Prostate gland (tissue), 2 donors: ENCODE data around the gene GDPD5. TPM values are rescaled to one million over a fixed set of nuclear protein-coding genes. Genes with fewer than 3 reads are reported as not detected.

Experiments
- DNase-seq: peaks from one replicate; pipeline ENCODE4 v3.0.0-alpha.2; 2019; ENCODE audit warnings: low spot score
- H3K27ac ChIP-seq, 2 donors: fragments of 200-600 bp; sonication (generic); 2 replicates each; pipeline ENCODE4 v1.5.1; 2017 to 2019
- H3K27me3 ChIP-seq: fragments of 200-600 bp; sonication (generic); replicated peaks from 2 replicates; pipeline ENCODE4 v1.5.1; 2019; ENCODE audit not compliant: insufficient read depth
- H3K36me3 ChIP-seq, 2 donors: fragments of 200-600 bp; sonication (generic); 1 replicate in 1 of 2; 2 replicates in 1 of 2; pipeline versions ENCODE4 v1.5.1 to v1.8.1; 2017 to 2019
- H3K4me1 ChIP-seq: fragments of 200-600 bp; sonication (generic); replicated peaks from 2 replicates; pipeline ENCODE4 v1.5.1; 2019
- H3K4me3 ChIP-seq, 2 donors: fragments of 200-600 bp; sonication (generic); 2 replicates each; pipeline ENCODE4 v1.5.1; 2017 to 2019
- H3K9me3 ChIP-seq: fragments of 200-600 bp; sonication (generic); 2 replicates; pipeline ENCODE4 v1.5.1; 2017
- POLR2A ChIP-seq: fragments of 450-650 bp; IDR thresholded peaks from one replicate; pipeline ENCODE4 v1.6.1; 2016; ENCODE audit warnings: antibody characterized with exemption, mild to moderate bottlenecking
- POLR2AphosphoS5 ChIP-seq: sonication (generic); formaldehyde crosslinking; IDR thresholded peaks from one replicate; pipeline ENCODE4 v1.6.1; 2017; ENCODE audit warnings: antibody characterized with exemption
- WGBS: methylation state at CpG from one replicate; pipeline ENCODE4 v1.1.5; 2018; 5-methylcytosine and 5-hydroxymethylcytosine counted together
- intact Hi-C: fragments of 100-400 bp; cut with DNase I; formaldehyde crosslinking; loops from one replicate; pipeline ENCODE4 v1.14.2; 2022
- total RNA-seq, 2 donors: library from RNA; depleted of rRNA; stranded (reverse); fragments of >200 nt; gene quantifications; one replicate each; pipeline ENCODE4 v1.1.0, GENCODE V29; 2016
- TF ChIP-seq, protein P1 (sequence below), 4 experiments: fragments of 200-600 bp in 2 of 4; fragments of 450-650 bp in 2 of 4; sonication (generic) in 2 of 4; IDR thresholded peaks; 1 replicate in 3 of 4; 2 replicates in 1 of 4; pipeline ENCODE4 v1.5.1; 2016 to 2019; ENCODE audit warnings: antibody characterized with exemption in 4 of 4, mild to moderate bottlenecking in 2 of 4, moderate library complexity in 2 of 4

Gene GDPD5
- total RNA-seq, 2 donors from 2014 or later = 1.7 to 14.6 TPM

GRCh38 chr11:75425422-75425821, 100.3 kb downstream of the GDPD5 start:
- Histone ChIP-seq H3K4me1 (peaks cover 2% of the 10 kb centered on the region), H3K4me3 (no peak overlapping the region), H3K36me3 (no peaks in the 10 kb centered on the region), H3K27me3 (no peaks in the 10 kb centered on the region), H3K27ac (no peak overlapping the region), H3K9me3 (no peaks in the 10 kb centered on the region)
- intact Hi-C loops = no loop called here
- TF ChIP-seq POLR2A = no peak
- DNase-seq = no peak
- 78% methylated on average over 25 of the region's 29 CpGs for WGBS

GRCh38 chr11:75424396-75424795, 101.3 kb downstream of the GDPD5 start:
- Histone ChIP-seq H3K4me3 (no peak overlapping the region), H3K27me3 (no peaks in the 10 kb centered on the region), H3K36me3 (no peaks in the 10 kb centered on the region), H3K9me3 (no peaks in the 10 kb centered on the region), H3K27ac (no peak overlapping the region), H3K4me1 (no peaks in the 10 kb centered on the region)
- no peak for DNase-seq
- 100% methylated on average over 1 of the region's 1 CpG for WGBS
- intact Hi-C loops = no loop called here
- TF ChIP-seq POLR2A = no peak
- TF ChIP-seq, protein P1, sequence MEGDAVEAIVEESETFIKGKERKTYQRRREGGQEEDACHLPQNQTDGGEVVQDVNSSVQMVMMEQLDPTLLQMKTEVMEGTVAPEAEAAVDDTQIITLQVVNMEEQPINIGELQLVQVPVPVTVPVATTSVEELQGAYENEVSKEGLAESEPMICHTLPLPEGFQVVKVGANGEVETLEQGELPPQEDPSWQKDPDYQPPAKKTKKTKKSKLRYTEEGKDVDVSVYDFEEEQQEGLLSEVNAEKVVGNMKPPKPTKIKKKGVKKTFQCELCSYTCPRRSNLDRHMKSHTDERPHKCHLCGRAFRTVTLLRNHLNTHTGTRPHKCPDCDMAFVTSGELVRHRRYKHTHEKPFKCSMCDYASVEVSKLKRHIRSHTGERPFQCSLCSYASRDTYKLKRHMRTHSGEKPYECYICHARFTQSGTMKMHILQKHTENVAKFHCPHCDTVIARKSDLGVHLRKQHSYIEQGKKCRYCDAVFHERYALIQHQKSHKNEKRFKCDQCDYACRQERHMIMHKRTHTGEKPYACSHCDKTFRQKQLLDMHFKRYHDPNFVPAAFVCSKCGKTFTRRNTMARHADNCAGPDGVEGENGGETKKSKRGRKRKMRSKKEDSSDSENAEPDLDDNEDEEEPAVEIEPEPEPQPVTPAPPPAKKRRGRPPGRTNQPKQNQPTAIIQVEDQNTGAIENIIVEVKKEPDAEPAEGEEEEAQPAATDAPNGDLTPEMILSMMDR (IDR thresholded peaks at IDR 0.05) = no peak
- no peak for TF ChIP-seq POLR2AphosphoS5

DNA sequence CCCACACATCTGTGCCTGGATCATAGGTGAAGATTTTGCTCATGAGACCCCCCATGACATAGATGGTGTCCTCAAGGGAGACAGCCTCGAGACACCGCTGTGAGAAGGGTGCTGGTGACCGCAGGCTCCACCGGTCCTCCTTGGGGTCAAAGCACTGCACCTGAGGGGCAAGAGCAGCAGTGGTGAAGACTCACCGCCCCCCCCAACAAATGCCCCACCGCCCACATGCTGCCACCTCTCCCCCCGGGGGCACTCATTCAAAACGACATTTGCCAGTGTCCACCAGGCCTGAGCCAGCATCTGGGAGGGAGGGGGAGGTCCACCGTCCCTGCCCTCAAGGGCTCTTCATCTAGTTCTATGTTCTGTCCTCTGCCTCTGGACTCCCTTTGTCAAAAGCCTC, 102.0 kb downstream of the GDPD5 start:
- Histone ChIP-seq H3K4me1 (no peaks in the 10 kb centered on the region), H3K9me3 (no peaks in the 10 kb centered on the region), H3K27me3 (no peaks in the 10 kb centered on the region), H3K4me3 (no peak overlapping the region), H3K36me3 (no peaks in the 10 kb centered on the region), H3K27ac (no peak overlapping the region)
- WGBS = 84% methylated on average over 9 of the region's 9 CpGs
- TF ChIP-seq POLR2A = no peak
- TF ChIP-seq POLR2AphosphoS5 = no peak
- TF ChIP-seq, protein P1 (IDR thresholded peaks at IDR 0.05) = no peak
- intact Hi-C loops = no loop called here
- no peak for DNase-seq

GRCh38 chr11:75422248-75423231, 103.2 kb downstream of the GDPD5 start:
- WGBS = 67% methylated on average over 15 of the region's 15 CpGs
- H3K27ac ChIP-seq = peak overlapping the region in 1 of 2 donors; percentile 17
- H3K4me1 ChIP-seq = no peaks in the 10 kb centered on the region
- TF ChIP-seq, protein P1 (IDR thresholded peaks at IDR 0.05) = no peak
- TF ChIP-seq POLR2A = no peak
- peak; percentile 91 for TF ChIP-seq POLR2AphosphoS5
- no peak overlapping the region for H3K4me3 ChIP-seq
- DNase-seq = peak; percentile 83
- H3K36me3 ChIP-seq = no peaks in the 10 kb centered on the region
- no peaks in the 10 kb centered on the region for H3K27me3 ChIP-seq
- intact Hi-C loops = no loop called here
- no peaks in the 10 kb centered on the region for H3K9me3 ChIP-seq

- intact Hi-C loops = no loop called here
- H3K27me3 ChIP-seq = no peaks in the 10 kb centered on the region
- TF ChIP-seq POLR2A (no peak), POLR2AphosphoS5 (no peak)
- TF ChIP-seq, protein P1 (IDR thresholded peaks at IDR 0.05) = no peak
- WGBS = 43% methylated on average over 2 of the region's 2 CpGs
- H3K9me3 ChIP-seq = no peaks in the 10 kb centered on the region
- no peaks in the 10 kb centered on the region for H3K36me3 ChIP-seq
- peak overlapping the region in 1 of 2 donors; percentile 17 for H3K27ac ChIP-seq
- no peak for DNase-seq
- H3K4me1 ChIP-seq = no peaks in the 10 kb centered on the region
- no peak overlapping the region for H3K4me3 ChIP-seq
These were observed 103.9 kb downstream of the GDPD5 start for GRCh38 chr11:75421902-75422247.
